Type B pancreatic cell (in vitro differentiated cells): ENCODE data around the gene WDR76. TPM values are rescaled to one million over a fixed set of nuclear protein-coding genes. Genes with fewer than 3 reads are reported as not detected.

Experiments
- DNase-seq: peaks from one replicate; pipeline ENCODE4 v3.0.0; 2021; ENCODE audit warnings: mixed read lengths; ENCODE audit not compliant: unreplicated experiment; ENCODE audit errors: extremely low spot score
- H3K27ac Mint-ChIP-seq: 2 replicates; pipeline ENCODE4 v1.8.0; 2021; ENCODE audit warnings: mild to moderate bottlenecking, mixed read lengths
- H3K27me3 Mint-ChIP-seq: 2 replicates; pipeline ENCODE4 v1.8.0; 2021; ENCODE audit warnings: mixed read lengths
- H3K36me3 Mint-ChIP-seq: 2 replicates; pipeline ENCODE4 v1.8.0; 2021; ENCODE audit warnings: mixed read lengths
- H3K4me1 Mint-ChIP-seq: one replicate; pipeline ENCODE4 v1.8.0; 2021; ENCODE audit warnings: mixed read lengths; ENCODE audit not compliant: unreplicated experiment
- H3K4me3 Mint-ChIP-seq: 2 replicates; pipeline ENCODE4 v1.8.0; 2021; ENCODE audit warnings: mild to moderate bottlenecking, mixed read lengths
- H3K9me3 Mint-ChIP-seq: 2 replicates; pipeline ENCODE4 v1.8.0; 2021; ENCODE audit warnings: mixed read lengths
- long read RNA-seq: library from polyadenylated mRNA; unstranded; transcript quantifications from one replicate; pipeline ENCODE4 v2.0.0, GENCODE V29; 2020
- total RNA-seq: library from RNA; stranded (reverse); gene quantifications from 2 replicates; pipeline ENCODE4 v1.2.1, GENCODE V29; 2021; ENCODE audit warnings: low replicate concordance
- TF ChIP-seq, protein P1 (sequence below): fragments of 200-600 bp; sonication (generic); conservative IDR thresholded peaks from 2 replicates; pipeline ENCODE4 v1.5.0; 2021; ENCODE audit warnings: antibody characterized with exemption, mild to moderate bottlenecking

The WDR76 gene
- total RNA-seq = 5.7 and 16.9 TPM in 2 replicates
- long read RNA-seq, transcript WDR76-201 (13 exons, 3,978 nt) = major isoform, 7 of 10 reads
- long read RNA-seq, partial matches to known transcripts = 1 of 10 reads
- long read RNA-seq, other reads (novel, unspliced or antisense) = 0 of 10 reads

DNA sequence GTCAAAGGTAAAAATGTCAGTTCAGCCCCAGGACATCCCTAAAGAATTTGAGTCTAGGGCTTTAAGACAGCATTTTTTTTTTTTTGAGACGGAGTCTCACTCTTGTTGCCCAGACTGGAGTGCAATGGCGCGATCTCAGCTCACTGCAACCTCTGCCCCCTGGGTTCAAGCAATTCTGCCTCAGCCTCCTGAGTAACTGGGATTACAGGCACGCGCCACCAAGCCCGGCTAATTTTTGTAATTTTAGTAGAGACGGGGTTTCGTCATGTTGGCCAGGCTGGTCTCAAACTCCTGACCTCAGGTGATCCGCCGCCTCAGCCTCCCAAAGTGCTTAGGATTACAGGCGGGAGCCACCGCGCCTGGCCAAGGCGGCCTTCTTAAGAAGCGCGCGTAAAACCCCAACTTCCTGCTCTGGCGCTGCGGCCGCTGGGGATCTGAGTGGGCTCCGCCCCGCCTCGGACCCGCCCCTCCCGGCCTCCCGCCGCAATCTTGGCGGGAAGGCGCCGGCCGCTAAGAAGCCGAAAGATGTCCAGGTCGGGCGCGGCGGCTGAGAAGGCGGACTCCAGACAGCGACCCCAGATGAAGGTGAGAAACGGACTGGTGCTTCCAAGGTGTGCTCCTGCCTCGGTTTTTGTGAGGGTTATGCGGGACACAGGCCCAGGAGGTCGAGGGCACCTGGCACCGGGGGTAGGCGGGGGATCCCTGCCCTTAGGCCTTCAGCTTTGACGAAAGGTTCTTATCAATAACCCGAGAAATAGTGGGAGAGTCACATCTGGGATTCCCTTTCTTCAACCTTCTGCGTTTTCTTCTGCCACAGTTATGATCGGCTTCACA, at the start of gene WDR76:
WDR76 (plus strand) TSS at position 495 of the 834 bp plus-strand sequence; CDS start at position 526, 31 bp downstream.
- Mint-ChIP-seq H3K27ac (peak within 1 kb of the TSS; percentile 75), H3K36me3 (peaks cover 7% of the 10 kb centered on the region), H3K4me3 (peak within 1 kb of the TSS; percentile 88), H3K27me3 (no peaks in the 10 kb centered on the region), H3K9me3 (peaks cover 5% of the 10 kb centered on the region), H3K4me1 (peaks cover 19% of the 10 kb centered on the region)
- peak; percentile 80 for DNase-seq
- TF ChIP-seq, protein P1, sequence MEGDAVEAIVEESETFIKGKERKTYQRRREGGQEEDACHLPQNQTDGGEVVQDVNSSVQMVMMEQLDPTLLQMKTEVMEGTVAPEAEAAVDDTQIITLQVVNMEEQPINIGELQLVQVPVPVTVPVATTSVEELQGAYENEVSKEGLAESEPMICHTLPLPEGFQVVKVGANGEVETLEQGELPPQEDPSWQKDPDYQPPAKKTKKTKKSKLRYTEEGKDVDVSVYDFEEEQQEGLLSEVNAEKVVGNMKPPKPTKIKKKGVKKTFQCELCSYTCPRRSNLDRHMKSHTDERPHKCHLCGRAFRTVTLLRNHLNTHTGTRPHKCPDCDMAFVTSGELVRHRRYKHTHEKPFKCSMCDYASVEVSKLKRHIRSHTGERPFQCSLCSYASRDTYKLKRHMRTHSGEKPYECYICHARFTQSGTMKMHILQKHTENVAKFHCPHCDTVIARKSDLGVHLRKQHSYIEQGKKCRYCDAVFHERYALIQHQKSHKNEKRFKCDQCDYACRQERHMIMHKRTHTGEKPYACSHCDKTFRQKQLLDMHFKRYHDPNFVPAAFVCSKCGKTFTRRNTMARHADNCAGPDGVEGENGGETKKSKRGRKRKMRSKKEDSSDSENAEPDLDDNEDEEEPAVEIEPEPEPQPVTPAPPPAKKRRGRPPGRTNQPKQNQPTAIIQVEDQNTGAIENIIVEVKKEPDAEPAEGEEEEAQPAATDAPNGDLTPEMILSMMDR = no peak

DNA sequence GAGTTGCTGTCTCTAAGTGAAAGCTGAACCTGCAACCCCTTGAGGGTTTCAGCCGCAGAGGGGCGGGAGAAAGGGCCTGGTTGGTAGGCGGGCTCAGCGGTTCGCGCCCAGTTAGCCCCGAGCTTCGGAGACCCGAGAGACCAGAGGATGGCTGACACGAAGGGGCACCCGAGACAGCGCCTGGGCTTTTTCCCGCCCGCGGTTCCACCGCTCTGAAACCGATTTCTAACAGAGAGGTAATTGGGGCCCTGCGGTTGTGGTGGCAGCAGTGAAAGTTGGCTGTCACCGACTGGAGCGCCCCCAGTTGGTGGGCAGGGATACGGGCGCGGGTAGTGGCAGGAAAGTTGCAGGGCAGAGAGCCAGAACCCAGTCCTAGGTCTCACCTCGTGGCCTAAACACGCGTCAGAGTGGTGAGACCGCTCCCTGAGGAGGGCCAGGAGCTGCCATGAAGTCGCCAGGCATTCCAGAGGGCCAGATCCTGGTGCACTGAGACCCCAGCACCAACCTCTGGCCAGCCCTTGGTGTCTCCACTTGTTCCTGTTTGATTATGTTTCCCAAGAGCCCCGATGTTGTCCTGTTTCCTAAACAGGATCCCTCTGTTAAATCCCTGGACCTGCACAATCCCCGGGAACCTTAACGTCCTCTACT, 49.4 kb upstream of the WDR76 start:
- H3K4me1 Mint-ChIP-seq = peaks cover 10% of the 10 kb centered on the region
- peak; percentile 82 for DNase-seq
- peak overlapping the region; percentile 87 for H3K27ac Mint-ChIP-seq
- TF ChIP-seq, protein P1 = peak; percentile 81
- H3K36me3 Mint-ChIP-seq = peaks cover 6% of the 10 kb centered on the region
- H3K27me3 Mint-ChIP-seq = no peaks in the 10 kb centered on the region
- no peaks in the 10 kb centered on the region for H3K9me3 Mint-ChIP-seq
- peak overlapping the region; percentile 90 for H3K4me3 Mint-ChIP-seq

DNA sequence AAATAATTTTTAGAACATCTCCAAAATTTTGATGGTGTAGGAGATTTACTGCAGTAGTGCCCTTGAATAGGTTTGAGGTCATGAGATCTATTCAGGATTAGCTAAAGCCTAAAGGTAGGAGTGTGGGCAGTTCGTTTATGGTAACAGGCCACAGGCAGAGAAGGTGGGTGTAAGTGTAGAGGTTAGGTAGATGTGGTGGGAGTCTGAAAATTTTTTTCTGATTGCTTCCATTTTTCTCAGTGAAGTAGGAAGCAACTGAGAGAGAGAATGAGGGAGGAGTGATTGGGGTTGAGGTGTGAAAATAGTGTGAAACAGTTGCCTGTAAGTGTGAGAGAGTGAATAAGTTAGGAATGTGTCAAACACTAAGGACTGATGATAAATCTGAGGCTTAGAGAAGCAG, 47.8 kb upstream of the WDR76 start:
- Mint-ChIP-seq H3K9me3 (no peaks in the 10 kb centered on the region), H3K27ac (no peak overlapping the region), H3K4me1 (peaks cover 10% of the 10 kb centered on the region), H3K36me3 (peaks cover 5% of the 10 kb centered on the region), H3K27me3 (no peaks in the 10 kb centered on the region), H3K4me3 (peak overlapping the region; percentile 24)
- TF ChIP-seq, protein P1 = no peak
- no peak for DNase-seq

DNA sequence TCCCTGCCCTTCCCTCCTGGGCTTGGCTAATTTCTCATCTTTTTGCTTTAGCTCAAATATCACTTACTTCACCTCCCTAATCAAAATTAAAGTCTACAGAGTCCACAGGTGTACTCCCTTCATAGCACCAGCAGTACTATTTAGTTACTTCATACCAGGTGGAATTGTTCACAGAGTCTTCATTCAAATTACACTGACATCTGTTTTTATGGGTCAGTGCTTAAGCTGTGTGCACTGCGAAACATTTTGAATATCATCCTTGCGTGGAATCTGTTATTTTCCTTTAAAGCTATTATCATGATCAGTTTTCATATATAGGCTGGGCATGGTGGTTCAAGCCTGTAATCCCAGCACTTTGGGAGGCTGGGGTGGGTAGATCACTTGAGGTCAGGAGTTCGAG, 37.4 kb upstream of the WDR76 start:
- Mint-ChIP-seq H3K27ac (peak overlapping the region; percentile 57), H3K4me3 (no peak overlapping the region), H3K36me3 (peaks cover 9% of the 10 kb centered on the region), H3K9me3 (no peaks in the 10 kb centered on the region), H3K4me1 (peaks cover 11% of the 10 kb centered on the region), H3K27me3 (no peaks in the 10 kb centered on the region)
- DNase-seq = no peak
- TF ChIP-seq, protein P1 = no peak

DNA sequence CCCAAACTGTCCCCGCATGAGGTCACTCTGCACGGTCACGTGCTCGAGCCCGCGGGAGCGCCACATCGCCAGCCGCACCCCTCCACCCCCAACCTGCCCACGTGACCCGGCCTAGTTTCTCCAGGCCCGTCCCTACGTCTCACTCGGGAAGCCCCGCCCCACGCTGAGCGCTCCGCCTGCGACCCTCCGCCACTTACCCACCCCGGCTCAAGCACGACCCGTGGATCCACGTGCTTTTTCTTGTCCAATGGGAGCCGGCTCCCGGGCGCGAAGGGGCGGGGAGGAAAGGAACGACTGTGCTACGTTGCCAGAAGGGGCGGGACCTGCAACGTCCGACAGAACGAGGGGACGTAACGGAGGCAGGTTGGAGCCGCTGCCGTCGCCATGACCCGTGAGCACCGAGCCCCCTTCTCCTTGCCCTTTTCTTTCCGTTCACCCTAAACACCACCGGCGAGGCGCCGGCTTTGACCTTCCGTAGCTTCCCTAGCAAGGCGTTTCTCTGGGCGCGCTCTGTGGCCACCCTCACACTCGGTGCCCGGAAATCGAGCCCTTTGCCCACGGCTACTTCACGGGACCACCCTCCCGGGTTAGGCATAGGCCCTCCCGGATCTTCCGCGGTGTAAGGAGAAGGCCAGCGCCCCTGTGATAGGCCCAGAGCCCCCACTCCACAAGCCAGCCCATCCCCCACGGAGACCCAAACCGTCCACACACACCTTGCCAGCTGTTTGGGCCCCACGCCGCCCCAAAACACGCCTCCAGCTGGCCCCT, 34.6 kb upstream of the WDR76 start, which contains the start of gene SERF2:
SERF2 (plus strand) TSS at position 328 of the 768 bp plus-strand sequence; CDS start at position 385, 57 bp downstream.
- TF ChIP-seq, protein P1 = no peak
- H3K36me3 Mint-ChIP-seq = peaks cover 32% of the 10 kb centered on the region
- H3K27me3 Mint-ChIP-seq = no peaks in the 10 kb centered on the region
- peaks cover 23% of the 10 kb centered on the region for H3K4me1 Mint-ChIP-seq
- peak within 1 kb of the TSS; percentile 96 for H3K4me3 Mint-ChIP-seq
- no peaks in the 10 kb centered on the region for H3K9me3 Mint-ChIP-seq
- DNase-seq = peak; percentile 99
- peak within 1 kb of the TSS; percentile 97 for H3K27ac Mint-ChIP-seq
